Right ventricle myocardium superior (tissue), 1 donor: ENCODE data around the gene CDCA8. TPM values are rescaled to one million over a fixed set of nuclear protein-coding genes. Genes with fewer than 3 reads are reported as not detected.

Experiments
- ATAC-seq: fragments of 200-7000 bp; cut with Tn5 transposase; one replicate; pipeline ENCODE4 v1.9.1; 2020; ENCODE audit warnings: mild to moderate bottlenecking; ENCODE audit not compliant: poor library complexity
- DNase-seq: peaks from one replicate; pipeline ENCODE4 v3.0.0-alpha.2; 2020
- intact Hi-C: fragments of 100-400 bp; cut with DNase I; formaldehyde crosslinking; loops from one replicate; pipeline ENCODE4 v1.11.2; 2022
- total RNA-seq: library from RNA; stranded (reverse); fragmentation: NEBNext Ultra II Directional; extraction: Animal tissue kit (Norgen Biotek cat#: 25700); gene quantifications from one replicate; pipeline ENCODE4 v1.2.1, GENCODE V29; 2021
- donor health status: DM: no; HTN: yes; CAD: no; lungs with severe emphysema.

CDCA8 gene
- total RNA-seq, 1 donor from 2014 or later, result 0.46 TPM

GRCh38 chr1:37701051-37701450, 8.7 kb downstream of the CDCA8 start:
- intact Hi-C loops, result no loop called here
- DNase-seq, result no peak
- ATAC-seq, result no peak

GRCh38 chr1:37703061-37703460, 10.7 kb downstream of the CDCA8 start:
- no peak for ATAC-seq

DNA sequence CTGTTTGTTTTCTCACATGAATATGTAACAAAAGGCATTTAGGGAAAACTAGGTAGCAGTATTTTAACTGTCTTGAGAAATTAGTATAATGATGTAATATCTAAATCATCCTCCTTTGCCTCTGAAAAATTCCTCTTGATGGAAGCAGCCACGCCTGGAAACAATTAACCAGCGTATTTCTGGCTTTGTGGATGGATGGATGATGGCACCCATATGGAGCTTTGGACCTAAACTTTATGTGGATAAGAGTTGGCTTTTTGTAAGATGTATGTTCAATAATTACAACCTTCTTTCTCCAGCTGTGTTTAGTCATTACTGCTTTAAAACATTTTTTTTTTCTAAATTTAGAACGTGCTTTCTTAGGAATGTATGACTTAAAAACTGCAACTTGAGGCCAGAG, 12.7 kb downstream of the CDCA8 start:
- ATAC-seq (no peak), DNase-seq (no peak)

More at GRCh38 chr1:37703061-37703460, 10.7 kb downstream of the CDCA8 start:
- no peak for DNase-seq
- intact Hi-C loops, result no loop called here

DNA sequence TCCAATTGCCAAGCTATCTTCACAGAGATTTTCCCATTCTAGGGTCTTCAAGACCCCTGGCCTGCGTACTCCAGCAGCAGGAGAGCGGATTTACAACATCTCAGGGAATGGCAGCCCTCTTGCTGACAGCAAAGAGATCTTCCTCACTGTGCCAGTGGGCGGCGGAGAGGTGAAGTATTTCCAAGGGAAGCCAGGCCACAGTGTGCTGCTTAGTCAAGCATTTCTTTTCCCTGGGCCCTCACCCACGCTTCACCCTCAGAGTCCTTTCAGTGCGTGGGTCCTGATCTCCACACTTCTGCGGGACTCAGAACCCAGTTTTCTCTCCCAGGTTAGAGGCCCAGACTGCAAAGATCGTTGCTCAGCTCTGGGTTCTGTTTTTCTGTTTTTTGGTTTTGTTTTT, 13.1 kb downstream of the CDCA8 start:
- ATAC-seq (no peak), DNase-seq (no peak)
- intact Hi-C loops, result no loop called here

More for the DNA sequence above, 12.7 kb downstream of the CDCA8 start:
- intact Hi-C loops, result no loop called here

DNA sequence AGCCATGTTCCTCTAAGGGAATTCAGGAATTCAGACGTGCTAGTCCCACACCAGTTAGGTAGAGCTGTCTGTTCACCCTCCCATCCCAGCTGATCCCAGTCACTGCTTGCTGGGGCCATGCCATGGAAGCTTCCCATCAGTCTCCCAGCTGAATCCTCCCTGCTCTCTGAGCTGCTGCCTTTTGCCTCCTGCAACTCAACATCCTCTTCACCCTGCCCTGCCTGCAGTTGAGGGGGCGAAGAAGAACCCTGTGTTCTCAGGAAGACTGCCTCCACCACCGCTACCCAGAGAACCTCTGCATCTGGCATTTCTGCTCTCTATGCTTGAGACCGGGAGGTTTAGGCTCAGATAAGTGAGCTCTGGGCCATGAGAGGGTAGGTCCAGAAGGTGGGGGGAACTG, 16.2 kb downstream of the CDCA8 start:
- ATAC-seq (no peak), DNase-seq (no peak)
- intact Hi-C loops, result no loop called here

- intact Hi-C loops, result no loop called here
- ATAC-seq, result no peak
These were observed 21.9 kb downstream of the CDCA8 start for GRCh38 chr1:37714226-37714625.

DNA sequence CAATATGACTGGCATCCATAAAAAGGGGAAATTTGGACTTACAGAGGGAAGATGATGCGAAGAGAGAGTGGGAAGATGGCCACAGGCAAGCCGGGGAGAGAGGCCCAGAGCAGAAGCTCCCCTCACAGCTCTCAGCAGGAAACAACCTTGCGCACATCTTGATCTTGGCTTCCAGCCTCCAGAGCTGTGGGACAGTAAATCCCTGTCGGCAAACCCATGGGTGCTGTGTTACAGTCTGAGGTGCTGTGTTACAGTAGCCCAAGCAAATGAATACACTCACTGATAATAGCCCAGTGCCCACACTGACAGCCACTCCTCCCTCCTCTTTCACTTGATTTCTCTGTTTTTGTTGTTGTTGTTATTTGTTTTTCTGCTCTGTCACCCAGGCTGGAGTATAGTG, 22.4 kb downstream of the CDCA8 start:
- DNase-seq, result no peak
- intact Hi-C loops, result no loop called here
- no peak for ATAC-seq

More at GRCh38 chr1:37714226-37714625, 21.9 kb downstream of the CDCA8 start:
- no peak for DNase-seq

GRCh38 chr1:37716321-37716720, 24.0 kb downstream of the CDCA8 start:
- intact Hi-C loops, result no loop called here
- no peak for ATAC-seq
- no peak for DNase-seq

DNA sequence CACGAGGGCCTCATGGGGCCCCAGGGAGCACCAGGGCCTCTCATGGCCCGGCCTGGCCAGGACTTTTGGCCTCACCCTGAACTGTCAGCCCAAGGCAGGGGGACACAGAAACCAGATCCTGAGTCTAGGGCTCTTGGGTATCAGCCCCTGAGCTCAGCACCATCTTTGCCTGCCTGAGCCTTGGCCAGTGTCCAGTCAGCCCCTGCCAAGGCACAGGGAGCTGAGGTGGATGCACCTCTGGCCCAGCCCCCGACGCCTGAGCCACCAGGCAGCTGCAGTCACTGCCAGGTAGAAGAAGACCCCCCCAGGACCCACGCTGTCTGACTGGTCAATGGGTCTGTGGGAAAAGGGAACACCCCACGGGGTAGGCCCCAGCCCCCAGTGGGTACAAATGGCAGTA, 25.3 kb downstream of the CDCA8 start:
- ATAC-seq, result no peak
- intact Hi-C loops, result no loop called here

GRCh38 chr1:37718181-37718900, 26.0 kb downstream of the CDCA8 start:
- DNase-seq (no peak), ATAC-seq (no peak)
- intact Hi-C loops, result no loop called here

More for the DNA sequence above, 25.3 kb downstream of the CDCA8 start:
- no peak for DNase-seq

DNA sequence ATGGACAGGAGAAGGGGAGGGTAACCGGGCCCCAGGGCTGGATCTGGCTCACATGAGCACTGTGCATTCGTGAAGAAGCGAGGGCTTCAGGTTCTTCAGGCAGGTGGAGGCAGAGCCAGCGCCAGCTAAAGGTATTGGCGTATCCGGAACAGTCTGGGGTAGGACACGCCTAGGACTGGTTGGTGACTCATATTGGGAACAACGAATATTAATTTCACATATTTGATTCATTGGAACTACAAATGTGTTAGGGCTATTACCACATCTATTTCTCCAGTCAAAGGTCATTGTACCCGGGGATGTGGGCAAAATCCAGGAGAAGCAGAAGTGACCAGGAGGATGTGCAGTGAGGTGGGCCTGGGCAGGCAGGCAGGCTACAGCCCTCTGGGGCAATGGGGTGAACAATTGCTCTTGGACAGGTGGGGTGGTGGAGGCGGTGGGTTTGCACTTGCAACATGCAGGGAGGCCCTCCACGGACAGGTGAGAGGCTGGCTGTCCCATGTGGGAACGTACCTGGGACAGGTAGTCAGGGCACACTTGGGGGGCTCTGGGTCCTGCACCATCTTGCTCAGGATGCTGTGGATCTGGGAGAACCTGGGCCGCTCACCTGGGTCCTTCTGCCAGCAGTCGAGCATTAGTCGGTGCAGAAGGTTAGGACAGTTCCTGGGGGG, 26.7 kb downstream of the CDCA8 start:
- DNase-seq, result no peak
- intact Hi-C loops, result no loop called here
- ATAC-seq, result no peak

DNA sequence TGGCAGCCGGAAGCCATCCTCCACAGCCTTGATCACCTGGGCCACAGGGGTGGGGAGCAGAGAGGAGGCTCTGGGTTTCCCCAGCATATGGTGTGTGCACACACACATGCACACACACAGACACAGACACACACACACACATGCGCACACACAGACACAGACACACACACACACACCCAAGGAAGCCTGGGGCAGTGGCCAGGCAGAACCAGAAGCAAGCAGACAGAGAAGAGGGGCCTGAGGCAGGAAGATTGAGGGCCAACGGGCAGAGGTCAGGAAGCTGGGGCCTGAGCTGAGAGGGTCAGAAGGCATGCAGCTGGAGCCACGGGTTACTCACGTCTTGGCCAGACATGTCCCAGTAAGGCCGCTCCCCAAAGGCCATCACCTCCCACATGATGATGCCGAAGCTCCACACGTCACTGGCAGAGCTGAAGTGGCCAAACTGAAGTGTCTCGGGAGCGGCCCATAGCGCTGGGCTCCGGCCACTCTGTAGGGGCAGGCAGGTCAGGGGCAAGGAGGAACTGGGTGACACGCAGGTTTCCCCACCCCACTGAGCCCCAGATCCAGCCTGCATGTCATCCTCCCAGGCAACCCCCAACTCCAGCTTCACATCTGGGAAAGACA, 27.4 kb downstream of the CDCA8 start:
- no peak for ATAC-seq
- no peak for DNase-seq
- intact Hi-C loops, result no loop called here

DNA sequence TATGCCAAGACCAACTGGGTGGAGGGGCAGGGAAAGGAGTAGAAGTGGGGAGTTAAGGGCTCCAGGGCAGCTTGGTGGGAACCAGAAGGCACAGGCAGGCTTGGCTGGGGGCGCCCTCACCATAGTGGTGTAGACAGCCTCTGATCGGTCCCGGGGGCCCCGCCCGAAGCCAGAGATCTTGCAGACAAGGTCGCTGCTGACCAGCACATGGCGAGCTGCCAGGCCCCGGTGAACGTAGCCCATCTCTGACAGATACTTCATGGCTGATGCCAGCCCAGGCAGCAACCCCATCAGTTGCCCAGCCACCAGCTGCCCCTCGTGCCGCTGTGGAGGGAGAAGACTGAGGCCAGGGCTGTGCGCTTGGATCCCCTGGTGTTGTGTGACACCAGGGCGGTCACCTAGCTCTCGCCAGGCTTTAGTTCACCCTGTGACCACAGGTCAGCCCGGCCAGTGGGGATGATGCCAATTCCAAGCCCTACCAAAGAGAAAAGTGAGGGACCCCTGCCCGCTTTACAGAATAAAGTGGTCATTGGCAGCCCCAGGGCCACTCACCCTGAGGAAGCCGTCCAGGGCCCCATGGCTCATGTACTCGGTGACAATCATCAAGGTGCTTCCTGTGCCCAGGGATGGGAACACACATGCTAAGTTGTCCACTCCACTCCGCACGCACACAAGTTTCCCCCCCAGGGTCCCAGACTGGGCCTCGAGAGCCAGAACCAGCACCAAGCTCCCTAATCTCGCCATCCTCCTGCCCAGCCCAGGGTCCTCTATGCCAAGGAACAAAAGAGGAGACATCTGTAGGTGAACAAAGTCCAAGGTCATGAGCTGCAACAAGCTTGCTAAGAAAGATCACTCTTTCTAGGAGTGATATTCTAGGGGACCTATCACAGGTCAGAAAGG, 28.2 kb downstream of the CDCA8 start:
- ATAC-seq (no peak), DNase-seq (no peak)
- intact Hi-C loops, result no loop called here

- no peak for ATAC-seq
- intact Hi-C loops, result no loop called here
- no peak for DNase-seq
These were observed 29.2 kb downstream of the CDCA8 start for GRCh38 chr1:37721565-37721964.

GRCh38 chr1:37722181-37723071, 30.1 kb downstream of the CDCA8 start:
- intact Hi-C loops, result no loop called here
- no peak for DNase-seq
- no peak for ATAC-seq

- ATAC-seq, result no peak
- DNase-seq, result no peak
- intact Hi-C loops, result no loop called here
These were observed 30.7 kb downstream of the CDCA8 start for GRCh38 chr1:37723072-37723389.

DNA sequence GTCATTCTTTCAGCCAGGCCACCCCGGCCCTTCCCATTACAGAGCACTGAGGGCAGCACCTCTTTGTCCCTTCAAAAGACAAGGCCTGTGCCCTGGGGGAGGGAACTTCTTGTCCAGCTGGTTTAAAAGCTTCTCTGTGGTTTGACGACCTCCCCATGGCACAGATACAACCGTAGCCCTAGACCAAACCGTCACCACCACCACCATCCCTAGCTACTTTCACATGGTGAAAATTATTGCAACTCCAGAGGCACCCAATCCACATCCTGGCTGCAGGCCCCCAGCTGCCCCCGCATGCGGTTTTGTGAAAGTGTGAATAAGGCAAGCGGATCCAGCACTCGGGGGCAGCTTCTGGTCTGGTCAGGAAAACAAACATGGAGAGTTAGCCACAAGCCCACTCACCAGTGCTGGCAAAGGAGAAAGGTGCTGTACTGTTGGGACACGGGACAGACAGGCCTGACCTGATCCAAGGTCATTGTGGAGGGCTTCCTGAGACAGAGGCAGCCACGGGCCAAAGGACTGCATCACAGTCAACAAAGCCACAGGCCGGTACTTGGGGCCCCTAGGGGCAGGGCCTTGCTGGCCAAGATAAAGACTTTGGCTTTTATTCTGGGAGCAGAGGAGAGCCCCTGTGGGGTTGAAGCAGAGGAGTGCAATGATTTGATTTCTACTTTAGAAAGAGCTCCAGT, 31.2 kb downstream of the CDCA8 start:
- ATAC-seq, result no peak
- intact Hi-C loops, result no loop called here
- no peak for DNase-seq

GRCh38 chr1:37724575-37724974, 32.3 kb downstream of the CDCA8 start:
- ATAC-seq, result no peak
- no peak for DNase-seq
- intact Hi-C loops, result no loop called here
